NOMO-1 treated with dmso at 0.1 percent for 144 hours (cell line): ENCODE results near the gene TRAPPC3L.

Source experiments
- DNase-seq: peaks from one replicate; lab custom pipeline; 2025; ENCODE audit not compliant: unreplicated experiment; lab: John Stamatoyannopoulos, UW

TRAPPC3L gene

DNA sequence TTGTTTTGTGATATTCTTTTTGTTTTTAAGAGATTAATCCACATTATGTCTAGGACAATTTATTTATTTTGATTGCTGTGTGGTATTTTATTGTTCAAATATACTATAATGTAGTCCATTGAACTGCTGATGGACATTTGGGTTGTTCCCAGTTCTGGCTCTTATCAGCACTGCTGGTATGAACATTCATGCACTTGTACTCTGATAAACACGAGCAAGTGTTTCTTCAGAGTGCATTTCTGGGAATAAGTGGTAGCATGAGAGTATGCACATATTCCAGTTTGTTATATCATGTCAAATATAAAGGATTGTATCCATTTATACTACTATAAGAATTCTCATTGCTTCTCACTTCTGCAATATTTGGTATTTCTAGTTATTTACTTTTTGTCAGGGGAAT lies 77.2 kb downstream of the TRAPPC3L start:
- no peak for DNase-seq

DNA sequence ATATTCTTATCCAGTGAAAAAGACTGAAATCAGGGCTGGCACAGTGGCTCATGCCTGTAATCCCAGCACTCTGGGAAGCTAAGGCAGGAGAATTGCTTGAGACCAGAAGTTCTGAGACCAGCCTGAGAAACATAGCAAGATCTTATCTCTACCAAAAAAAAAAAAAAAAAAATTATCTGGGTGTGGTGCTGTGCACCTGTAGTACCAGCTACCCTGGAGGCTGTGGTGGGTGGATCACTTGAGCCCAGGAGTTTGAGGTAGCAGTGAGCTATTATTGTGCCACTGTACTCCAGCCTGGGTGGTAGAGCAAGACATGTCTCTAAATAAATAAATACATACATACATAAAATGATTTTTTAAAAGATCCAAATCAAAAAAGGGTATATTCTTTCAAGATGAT lies 78.0 kb downstream of the TRAPPC3L start:
- DNase-seq: no peak

DNA sequence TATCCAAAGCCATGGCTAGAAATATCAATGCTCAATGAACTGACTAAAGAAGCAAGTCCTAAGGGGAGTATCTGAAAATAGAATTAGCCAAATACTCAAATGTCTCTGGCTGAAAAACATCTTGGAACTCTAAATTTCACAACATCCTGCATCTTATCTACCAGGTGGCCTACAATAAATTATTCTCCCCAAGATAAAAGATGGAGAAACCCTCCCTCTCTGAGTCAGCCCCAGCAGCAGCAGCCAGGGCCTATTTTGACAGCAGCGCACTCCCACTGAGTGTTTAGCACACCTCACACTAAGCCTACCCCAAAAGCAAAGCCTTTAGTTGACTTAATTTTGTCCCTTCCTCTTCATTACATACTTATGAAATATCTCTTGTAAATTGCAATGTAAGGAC lies 78.4 kb downstream of the TRAPPC3L start:
- DNase-seq: no peak

DNA sequence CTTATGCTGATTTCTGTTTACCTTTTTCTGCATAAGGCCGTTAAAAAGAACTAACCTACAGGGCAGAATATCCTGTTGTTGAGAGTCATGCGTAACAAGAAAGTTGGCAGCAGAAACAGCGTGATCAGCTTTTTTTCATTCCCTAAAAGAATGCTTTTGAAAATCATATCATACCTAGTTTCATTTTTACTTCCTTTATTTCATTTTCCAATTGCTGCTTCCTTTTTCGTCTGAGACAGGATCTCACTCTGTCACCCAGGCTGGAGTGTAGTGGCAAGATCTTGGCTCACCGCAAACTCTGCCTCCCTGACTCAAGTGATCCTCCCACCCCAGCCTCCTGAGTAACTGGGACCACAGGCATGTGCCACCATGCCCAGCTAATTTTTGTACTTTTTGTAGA lies 80.2 kb downstream of the TRAPPC3L start:
- DNase-seq: peak; percentile 64

DNA sequence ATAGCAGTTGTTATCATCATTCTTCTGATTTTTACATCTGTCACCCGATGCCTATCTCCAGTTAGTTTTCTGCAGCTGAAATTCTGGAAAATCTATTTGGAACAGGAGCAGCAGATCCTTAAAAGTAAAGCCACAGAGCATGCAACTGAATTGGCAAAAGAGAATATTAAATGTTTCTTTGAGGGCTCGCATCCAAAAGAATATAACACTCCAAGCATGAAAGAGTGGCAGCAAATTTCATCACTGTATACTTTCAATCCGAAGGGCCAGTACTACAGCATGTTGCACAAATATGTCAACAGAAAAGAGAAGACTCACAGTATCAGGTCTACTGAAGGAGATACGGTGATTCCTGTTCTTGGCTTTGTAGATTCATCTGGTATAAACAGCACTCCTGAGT lies 82.2 kb downstream of the TRAPPC3L start:
- no peak for DNase-seq

DNA sequence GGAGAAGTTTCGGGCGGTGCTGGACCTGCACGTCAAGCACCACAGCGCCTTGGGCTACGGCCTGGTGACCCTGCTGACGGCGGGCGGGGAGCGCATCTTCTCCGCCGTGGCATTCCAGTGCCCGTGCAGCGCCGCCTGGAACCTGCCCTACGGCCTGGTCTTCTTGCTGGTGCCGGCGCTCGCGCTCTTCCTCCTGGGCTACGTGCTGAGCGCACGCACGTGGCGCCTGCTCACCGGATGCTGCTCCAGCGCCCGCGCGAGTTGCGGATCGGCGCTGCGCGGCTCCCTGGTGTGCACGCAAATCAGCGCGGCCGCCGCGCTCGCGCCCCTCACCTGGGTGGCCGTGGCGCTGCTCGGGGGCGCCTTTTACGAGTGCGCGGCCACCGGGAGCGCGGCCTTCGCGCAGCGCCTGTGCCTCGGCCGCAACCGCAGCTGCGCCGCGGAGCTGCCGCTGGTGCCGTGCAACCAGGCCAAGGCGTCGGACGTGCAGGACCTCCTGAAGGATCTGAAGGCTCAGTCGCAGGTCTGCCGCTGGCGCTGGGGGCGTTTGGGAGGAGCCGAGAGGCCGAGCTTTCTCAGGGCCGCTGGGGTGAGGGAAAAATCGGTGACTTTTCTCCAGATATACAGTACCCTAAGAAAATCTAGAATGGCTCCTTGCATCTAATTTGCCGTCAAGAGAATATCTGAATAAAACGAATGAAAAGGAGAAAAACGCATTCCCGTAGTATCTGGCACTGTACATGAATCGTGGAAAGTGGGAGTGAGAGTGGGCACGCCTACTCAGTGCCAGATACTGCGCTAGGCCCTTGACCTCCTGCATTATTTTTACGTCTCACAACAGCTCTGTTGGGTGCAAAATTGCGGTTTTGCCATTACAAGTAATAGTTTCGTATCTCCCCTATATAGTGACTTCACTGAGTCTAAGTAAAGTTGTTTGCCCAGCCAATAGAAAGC lies 83.3 kb downstream of the TRAPPC3L start:
- peak; percentile 24 for DNase-seq

DNA sequence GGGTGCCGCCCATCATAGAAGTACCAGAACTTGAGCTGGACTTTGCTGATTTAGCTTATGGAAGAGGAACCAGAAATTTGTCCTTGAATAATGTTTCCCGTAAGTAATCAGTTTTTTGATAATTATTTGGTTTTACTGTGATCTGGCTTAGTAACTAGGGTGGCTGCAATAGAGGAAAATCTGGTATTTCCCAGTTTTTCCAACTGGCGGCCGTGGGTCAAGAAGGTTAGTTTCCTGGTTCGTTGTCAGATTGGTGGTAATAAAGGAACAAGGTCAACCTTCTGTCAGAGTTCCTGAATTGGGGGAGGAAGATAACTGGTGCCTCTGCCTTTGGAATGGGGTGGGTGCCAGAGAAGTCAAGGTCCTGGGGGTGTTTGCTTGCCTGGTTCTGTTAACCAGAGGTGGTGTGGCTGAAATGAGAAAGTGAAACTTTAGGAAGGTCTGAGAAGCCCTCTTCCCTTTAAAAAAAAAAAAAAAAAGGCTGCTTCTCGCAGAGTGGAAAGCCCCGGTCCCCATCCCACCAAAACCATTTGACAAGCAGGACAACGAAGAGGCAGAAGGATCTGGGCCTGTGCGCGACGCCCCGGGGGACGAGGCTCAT lies 84.1 kb downstream of the TRAPPC3L start, which contains the start of gene CALHM6:
TSS of gene CALHM6 (plus strand) at position 45 of the 601 bp plus-strand sequence. CDS start at position 600, 555 bp downstream.
- DNase-seq: no peak

DNA sequence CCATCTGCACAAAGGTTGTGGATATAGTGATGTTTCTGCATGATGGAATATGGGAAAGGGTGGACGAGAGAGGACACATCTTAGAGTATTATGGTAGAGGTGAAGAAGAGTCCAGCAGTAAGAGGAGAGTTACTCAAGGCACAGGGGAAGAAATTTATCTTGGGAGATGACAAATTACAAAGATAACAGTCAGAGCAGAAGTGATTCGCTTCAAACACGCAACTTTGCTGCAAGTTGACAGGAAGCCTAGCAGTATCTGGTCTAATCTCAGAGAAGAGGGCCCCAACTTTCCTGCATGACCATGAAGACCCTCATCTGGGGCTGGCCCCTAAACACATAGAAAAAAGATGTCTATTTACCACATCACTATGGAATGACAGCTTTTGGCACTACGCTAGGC lies 85.6 kb downstream of the TRAPPC3L start:
- no peak for DNase-seq

- DNase-seq: no peak
These were observed 87.2 kb downstream of the TRAPPC3L start for GRCh38 chr6:116458264-116458663.

DNA sequence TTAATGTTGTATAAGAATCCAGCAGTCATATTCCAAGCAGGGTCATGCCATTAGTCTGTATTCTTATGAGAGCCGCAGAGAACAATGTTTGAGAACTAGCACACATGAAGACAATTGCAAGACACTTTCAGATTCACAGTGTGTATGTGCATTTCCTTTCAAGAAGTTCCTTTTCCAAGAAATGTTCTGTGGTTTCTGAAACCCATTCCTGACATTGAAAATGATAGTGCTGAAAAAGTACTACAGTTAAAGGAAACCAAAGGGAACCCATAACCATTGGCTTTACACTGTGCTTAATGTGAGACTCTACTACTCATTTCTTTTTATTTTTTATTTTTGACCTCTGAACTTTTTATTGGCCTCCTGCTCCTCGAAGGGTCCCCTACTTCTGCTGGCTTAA lies 88.6 kb downstream of the TRAPPC3L start:
- DNase-seq: no peak

DNA sequence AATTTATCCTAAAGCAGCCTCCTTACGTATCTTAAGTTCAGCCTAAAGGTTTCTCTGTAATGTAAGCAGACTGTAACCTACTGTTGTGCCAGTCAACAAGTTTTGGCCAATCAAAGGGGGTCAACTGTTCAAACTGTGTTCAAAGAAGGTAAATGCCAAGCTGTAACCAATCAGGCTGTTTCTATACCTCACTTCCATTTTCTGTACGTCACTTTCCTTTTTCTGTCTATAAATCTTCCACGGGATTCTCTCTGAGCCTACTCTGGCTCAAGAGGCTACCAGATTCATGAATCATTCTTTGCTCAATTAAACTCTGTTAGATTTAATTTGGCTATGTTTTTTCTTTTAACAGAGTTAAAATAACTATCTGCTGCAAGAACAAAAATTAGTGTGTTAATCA lies 89.4 kb downstream of the TRAPPC3L start:
- no peak for DNase-seq

DNA sequence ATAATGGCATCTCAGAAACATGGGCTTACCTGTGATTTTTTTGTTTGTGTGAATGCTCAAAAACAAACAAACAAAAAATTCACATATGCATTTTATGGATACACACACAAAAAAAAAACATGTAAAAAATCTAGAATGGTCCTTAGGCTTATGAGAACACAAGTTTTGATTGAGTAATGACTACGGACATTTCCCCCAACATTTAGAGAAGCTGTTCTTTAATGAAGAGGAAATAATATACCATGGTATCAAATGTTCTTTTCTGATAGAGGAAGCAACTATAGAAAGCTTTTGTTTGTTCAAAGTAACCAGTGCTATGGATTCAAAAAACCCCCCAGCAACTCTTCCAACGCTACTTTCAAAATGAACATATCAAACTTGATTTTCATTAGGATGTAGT lies 93.0 kb downstream of the TRAPPC3L start:
- DNase-seq: no peak

GRCh38 chr6:116451916-116452315 lies 93.6 kb downstream of the TRAPPC3L start:
- DNase-seq: no peak

DNA sequence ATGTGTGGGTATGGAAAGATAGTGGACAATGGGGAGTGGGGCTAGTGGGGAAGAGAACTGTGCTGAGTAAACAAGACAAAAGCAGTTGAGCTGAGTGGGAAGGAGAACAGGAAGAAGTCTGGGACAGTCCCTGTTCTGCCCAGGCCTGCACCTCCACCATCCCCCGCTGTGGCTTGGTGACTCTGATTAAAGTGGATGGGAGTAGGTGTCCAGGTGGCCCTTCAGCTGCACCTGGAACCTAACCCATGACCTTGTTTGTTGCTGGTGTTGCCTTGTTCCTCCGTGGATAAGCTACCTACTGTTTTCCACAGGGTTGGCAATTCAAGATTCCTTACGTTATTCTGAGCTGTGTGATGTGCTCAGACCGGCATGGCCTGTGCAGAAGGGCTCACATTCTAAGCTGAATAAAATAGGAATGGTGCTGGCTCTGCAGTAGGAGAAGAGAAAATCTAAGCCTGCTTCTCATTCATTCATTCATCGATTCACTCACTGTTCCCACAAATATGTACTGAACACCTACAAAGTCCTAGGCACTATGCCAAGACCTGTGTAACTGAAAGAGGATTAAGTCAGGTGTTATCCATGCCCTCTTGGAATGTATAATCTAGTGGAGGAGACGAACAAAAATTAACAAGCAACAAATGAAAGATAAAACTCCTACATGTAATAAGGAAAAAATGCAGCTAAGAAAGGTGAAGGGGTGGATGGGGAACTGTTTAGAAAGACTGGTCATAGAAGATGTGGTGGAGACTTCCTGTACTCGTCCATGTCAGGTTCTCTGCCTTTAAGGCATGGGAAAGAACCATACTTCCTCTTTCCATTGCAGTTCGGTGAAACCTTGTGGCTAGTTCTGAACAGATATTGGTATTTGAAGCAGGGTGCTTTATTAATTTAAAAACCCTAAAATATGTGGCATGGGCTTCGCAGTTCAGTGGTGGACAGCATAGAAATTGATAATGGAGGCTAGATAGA lies 94.4 kb downstream of the TRAPPC3L start:
- peak; percentile 58 for DNase-seq

GRCh38 chr6:116450185-116450710 lies 95.2 kb downstream of the TRAPPC3L start:
- no peak for DNase-seq

GRCh38 chr6:116449565-116449964 lies 95.9 kb downstream of the TRAPPC3L start:
- no peak for DNase-seq

DNA sequence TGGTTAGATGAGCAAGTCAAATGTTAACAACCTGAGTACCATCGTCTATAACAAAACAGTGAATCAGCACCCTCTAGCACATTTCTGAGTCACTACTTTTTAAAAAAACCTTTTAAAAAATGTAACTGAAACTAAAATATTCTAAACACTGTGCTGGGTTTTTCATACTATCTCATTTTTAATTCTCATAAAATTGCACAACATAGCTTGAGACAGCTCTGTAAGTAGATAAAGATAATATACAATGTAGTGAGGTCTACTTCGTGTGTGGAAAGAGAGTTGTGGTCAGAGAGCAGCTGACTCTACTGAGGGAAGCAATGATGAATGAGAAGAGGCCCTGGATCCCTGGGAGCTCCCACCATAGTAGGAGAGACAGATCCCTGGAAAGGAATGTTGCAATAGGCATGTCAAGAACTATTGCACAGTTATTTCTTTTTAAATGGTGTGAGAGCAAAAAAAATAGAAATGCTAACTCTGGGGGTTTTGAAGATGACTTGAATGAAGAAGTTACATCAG lies 97.9 kb downstream of the TRAPPC3L start:
- peak; percentile 82 for DNase-seq

DNA sequence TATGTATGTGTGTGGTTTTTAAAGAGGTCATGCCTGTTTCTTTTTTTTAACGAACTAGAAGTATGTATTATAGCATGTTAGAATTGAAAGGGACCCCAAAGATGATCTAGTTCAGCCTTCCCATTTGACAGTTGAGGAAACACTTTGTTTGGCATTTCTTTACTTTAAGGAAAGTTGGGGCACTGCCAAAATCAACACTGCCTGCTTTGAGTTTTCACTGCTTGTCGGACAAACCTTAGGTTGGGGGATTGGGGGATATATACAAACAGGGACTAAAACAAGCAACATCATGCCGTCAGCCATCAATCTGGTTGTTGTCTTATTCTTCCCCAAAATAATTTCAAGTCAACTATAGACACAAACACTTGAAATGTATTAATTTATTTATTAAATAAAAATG lies 98.4 kb downstream of the TRAPPC3L start:
- no peak for DNase-seq

DNA sequence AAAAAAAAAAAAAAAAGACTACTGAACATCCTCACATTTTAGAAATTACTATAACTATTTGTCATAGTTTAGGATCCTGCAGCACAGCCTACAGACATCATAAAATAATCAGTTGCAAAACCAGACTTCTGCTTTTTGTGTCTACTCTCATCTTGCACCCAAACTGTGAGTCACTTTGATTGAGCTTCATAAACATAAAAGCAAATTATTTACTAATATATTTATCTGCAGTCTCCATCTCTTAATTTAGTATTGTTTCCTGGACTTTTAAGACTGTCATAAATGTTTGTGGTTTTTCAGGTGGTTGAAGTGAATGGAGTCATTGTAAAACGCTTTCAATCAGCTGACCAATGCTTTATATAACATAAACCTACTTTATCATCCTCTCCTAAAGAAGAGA lies 99.1 kb downstream of the TRAPPC3L start:
- DNase-seq: peak; percentile 69

- no peak for DNase-seq
These were observed 100.4 kb downstream of the TRAPPC3L start for GRCh38 chr6:116445102-116445501.
